GM12872 (cell line): ENCODE data around the gene LPIN1.

Source experiments
- TF ChIP-seq, protein P1 (sequence below): IDR thresholded peaks from 3 replicates; pipeline ENCODE4 v1.5.1; 2011; ENCODE audit warnings: low read depth, mild to moderate bottlenecking, low read length, moderate library complexity; ENCODE audit not compliant: insufficient read depth

Gene LPIN1

DNA sequence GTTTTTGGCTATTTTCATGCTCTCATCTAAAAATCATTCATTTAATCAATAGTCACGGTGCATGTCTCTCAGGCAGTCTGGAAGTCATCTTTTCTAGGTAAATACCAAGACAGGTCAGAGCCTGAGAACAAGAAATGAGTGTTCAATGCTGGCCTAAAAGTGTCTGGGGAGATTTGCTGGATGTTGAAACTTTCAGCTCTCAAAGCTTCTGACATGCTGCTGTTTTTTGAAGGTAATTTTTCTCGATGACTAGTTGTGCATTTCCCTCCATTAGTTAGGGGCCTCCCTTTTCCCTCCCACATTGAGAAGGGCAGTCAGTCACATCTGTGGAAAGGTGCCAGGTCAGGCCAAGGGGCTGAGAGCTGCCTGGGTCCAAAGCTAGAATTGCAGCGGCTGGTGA is 115.6 kb downstream of the LPIN1 start:
- TF ChIP-seq, protein P1, sequence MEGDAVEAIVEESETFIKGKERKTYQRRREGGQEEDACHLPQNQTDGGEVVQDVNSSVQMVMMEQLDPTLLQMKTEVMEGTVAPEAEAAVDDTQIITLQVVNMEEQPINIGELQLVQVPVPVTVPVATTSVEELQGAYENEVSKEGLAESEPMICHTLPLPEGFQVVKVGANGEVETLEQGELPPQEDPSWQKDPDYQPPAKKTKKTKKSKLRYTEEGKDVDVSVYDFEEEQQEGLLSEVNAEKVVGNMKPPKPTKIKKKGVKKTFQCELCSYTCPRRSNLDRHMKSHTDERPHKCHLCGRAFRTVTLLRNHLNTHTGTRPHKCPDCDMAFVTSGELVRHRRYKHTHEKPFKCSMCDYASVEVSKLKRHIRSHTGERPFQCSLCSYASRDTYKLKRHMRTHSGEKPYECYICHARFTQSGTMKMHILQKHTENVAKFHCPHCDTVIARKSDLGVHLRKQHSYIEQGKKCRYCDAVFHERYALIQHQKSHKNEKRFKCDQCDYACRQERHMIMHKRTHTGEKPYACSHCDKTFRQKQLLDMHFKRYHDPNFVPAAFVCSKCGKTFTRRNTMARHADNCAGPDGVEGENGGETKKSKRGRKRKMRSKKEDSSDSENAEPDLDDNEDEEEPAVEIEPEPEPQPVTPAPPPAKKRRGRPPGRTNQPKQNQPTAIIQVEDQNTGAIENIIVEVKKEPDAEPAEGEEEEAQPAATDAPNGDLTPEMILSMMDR: no peak

DNA sequence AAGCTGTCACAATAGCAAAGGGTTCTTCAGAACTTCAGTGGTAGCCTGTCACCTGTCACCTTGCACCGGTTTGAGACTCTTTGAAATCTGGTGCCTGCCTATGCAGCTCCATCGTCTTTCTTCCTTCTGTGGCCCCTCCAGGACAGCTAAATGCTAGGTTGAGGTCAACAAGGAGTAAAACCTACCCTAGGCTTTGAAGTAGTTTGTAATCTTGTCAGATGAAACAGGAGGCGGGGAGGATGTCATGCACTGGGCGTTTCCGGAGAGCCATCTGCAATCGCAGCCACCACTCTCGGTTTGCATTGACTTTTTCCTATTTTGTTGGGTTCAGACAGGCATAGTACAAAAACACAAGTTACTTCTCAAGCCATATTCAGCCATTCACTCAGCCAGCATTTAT is 116.7 kb downstream of the LPIN1 start:
- TF ChIP-seq, protein P1: no peak

DNA sequence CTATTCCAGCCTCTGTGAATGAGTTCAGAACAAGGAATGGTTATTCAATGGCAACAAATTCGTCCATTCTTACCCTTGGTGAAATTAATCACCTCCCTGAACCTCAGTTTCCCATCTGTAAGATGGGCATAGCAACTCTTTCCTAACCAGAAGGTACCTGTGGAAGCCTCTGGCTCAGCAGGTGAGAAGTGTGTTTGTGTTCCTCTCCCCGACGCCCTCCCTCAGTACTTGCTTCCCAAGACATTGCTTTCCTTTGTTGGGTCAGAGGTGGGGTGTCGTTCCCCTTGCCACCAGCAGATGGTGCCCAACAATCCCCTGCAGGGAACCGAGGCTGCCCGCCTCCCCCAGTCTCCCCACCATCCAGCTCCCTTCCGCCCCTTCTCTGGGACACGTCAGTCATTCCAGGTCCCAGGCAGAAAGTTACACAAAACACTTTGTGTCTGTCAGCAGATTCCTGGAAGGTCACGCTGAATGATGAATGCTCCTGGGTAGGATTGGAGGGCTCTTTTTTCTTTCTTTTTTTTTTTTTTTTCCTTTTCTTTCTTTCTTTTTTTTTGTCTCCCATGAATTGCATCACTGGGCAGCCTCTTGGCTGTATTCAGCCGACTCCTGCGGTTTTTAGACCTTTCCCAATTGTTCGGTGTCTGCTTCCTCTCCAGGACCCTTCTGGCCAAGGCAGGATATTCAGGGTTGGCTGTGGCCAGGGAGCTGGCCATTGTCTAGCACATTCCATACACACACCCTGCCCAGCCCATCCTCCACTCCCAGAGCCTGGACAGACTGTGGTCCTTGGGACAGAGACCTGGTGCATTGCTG is 117.3 kb downstream of the LPIN1 start:
- TF ChIP-seq, protein P1: peak; percentile 96

DNA sequence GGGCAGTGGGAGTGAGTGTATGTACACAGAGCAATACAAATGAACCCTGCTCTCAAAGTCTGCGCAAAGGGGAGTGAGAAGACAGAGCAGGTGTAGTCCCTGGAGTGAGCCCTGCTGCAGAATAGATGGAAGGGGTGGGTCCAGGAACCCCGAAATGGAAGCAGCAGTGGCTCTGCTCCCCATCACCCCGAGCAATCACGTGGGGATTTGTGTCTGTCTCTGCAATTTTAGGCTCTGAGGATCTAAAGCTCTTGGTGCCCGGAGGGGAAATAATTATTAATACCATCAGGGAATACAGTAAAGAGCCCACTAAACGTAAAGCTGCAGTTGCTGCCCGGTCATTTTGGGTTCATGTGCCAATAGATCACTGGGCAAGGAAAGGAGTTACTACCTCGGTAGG is 118.3 kb downstream of the LPIN1 start:
- TF ChIP-seq, protein P1: no peak

DNA sequence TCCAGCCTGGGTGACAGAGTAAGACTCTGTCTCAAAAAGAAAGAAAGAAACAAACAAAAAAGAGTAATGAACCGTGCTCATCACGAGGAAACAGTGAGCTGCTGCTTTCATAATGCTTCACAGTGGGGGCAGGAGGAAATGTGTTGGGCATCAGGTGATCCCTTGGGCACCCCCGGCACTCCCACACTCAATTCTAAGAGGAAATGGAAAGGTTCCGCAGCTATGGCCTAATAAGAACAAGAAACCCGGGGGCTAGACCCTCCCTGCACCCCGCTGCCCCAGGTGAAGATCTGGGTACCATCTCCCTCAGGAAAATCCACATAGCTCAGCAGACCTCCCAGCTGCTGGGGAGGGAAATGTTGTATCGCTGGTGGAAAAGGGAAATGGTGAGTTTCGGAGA is 118.9 kb downstream of the LPIN1 start:
- TF ChIP-seq, protein P1: no peak

DNA sequence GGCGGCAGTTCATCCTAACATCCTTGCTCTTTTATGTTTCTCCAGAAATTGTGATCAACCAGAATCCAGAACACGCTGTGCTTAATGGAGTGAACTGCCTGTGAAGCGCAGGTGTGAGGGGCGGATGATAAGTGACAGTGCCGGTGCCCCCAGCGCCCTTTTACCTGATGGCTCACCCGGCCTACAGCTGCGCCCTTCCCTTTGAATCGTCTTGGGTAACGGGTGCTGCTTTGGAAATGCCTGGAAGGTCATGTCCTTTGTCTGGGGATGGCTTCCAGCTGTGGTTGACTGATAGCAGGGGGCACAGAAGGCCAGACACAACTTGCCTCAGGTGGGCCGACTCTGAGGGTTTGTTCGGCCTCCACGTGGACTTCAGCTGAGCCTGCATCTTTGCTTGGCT is 119.4 kb downstream of the LPIN1 start:
- TF ChIP-seq, protein P1: no peak

DNA sequence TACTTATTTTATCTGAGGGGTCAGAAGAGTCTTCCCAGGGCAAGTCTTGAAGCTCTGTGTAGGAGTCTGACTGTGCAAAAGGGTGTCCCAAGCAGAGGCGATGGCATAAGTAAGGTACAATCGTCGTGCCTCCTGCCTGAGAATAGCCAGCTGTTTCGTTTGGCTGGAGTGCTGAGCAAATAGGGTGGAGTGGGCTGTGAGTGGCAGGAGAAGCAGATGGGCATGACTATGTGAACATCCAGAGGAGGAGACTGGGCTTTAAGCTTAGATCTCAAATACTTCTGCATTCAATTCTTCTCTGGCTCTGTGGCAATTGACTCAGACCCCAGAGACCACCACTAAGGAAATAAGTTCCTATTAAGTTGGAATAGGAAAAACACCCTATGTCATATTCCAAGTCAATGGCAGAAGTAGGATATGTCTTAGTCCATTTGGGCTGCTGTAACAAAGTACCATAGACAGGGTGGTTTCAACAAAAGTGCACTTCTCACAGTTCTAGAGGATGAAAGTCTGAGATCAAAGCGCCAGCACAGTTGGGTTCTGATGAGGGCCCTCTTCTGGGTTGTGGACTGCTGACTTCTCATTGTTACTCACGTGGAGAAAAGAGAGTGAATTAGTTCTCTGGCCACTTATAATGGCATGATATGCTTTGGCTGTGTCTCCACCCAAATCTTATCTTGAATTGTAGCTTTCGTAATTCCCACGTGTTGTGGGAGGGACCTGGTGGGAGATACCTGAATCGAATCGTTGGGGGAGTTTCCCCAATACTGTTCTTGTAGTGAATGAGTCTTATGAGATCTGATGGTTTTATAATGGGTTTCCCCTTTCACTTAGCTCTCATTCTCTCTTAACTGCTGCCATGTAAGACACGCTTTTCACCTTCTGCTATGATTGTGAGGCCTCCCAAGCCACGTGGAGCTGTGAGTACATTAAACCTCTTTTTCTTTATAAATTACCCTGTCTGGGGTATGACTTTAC is 120.2 kb downstream of the LPIN1 start:
- TF ChIP-seq, protein P1: no peak
